UCSD-AML1 (cell line): ENCODE measurements around the gene UQCC2.

Experiments
- DNase-seq: peaks from one replicate; lab custom pipeline; 2025; ENCODE audit not compliant: unreplicated experiment; lab: John Stamatoyannopoulos, UW

UQCC2 gene

GRCh38 chr6:33692078-33692759 lies 19.3 kb downstream of the UQCC2 start:
- DNase-seq = no peak

- DNase-seq = no peak
These were observed 19.9 kb downstream of the UQCC2 start for GRCh38 chr6:33691456-33692077.

- no peak for DNase-seq
These were observed 20.7 kb downstream of the UQCC2 start for GRCh38 chr6:33690766-33691165.

- no peak for DNase-seq
These were observed 21.6 kb downstream of the UQCC2 start for GRCh38 chr6:33689879-33690278.

GRCh38 chr6:33689148-33689494 lies 22.4 kb downstream of the UQCC2 start:
- no peak for DNase-seq

GRCh38 chr6:33688451-33689147 lies 22.9 kb downstream of the UQCC2 start:
- DNase-seq = no peak

GRCh38 chr6:33688006-33688405 lies 23.5 kb downstream of the UQCC2 start:
- DNase-seq = no peak

GRCh38 chr6:33686981-33687975 lies 24.2 kb downstream of the UQCC2 start:
- no peak for DNase-seq

- no peak for DNase-seq
These were observed 25.1 kb downstream of the UQCC2 start for GRCh38 chr6:33686225-33686924.

GRCh38 chr6:33685411-33686224 lies 25.9 kb downstream of the UQCC2 start:
- no peak for DNase-seq

- DNase-seq = no peak
These were observed 26.5 kb downstream of the UQCC2 start for GRCh38 chr6:33684983-33685382.

GRCh38 chr6:33684428-33684896 lies 27.0 kb downstream of the UQCC2 start:
- no peak for DNase-seq

GRCh38 chr6:33683576-33684427 lies 27.7 kb downstream of the UQCC2 start:
- no peak for DNase-seq

GRCh38 chr6:33683051-33683571 lies 28.4 kb downstream of the UQCC2 start:
- peak; percentile 39 for DNase-seq

- no peak for DNase-seq
These were observed 29.2 kb downstream of the UQCC2 start for GRCh38 chr6:33682341-33682740.

GRCh38 chr6:33679761-33680160 lies 31.7 kb downstream of the UQCC2 start:
- no peak for DNase-seq

GRCh38 chr6:33678932-33679490 lies 32.5 kb downstream of the UQCC2 start:
- DNase-seq = no peak
